Subcutaneous abdominal adipose tissue (tissue), 5 donors: ENCODE data around the gene VSNL1.

Experiments
- H3K27ac ChIP-seq: one replicate; pipeline ENCODE4 v1.7.0; 2013; ENCODE audit warnings: low read depth, mild to moderate bottlenecking, inconsistent platforms, low read length, moderate library complexity
- H3K27me3 ChIP-seq, 5 donors: one replicate each; pipeline ENCODE4 v1.7.0; 2013; ENCODE audit warnings: low read length in 5 of 5, inconsistent platforms in 1 of 5; ENCODE audit not compliant: control insufficient read depth in 5 of 5, insufficient read depth in 4 of 5
- H3K36me3 ChIP-seq, 5 donors: one replicate each; pipeline ENCODE4 v1.7.0; 2013; ENCODE audit warnings: low read length in 5 of 5; ENCODE audit not compliant: control insufficient read depth in 5 of 5, insufficient read depth in 5 of 5
- H3K4me1 ChIP-seq, 5 donors: one replicate each; pipeline ENCODE4 v1.7.0; 2013; ENCODE audit warnings: low read length in 5 of 5, mild to moderate bottlenecking in 3 of 5, moderate library complexity in 1 of 5; ENCODE audit not compliant: control insufficient read depth in 5 of 5, insufficient read depth in 5 of 5
- H3K4me3 ChIP-seq, 5 donors: one replicate each; pipeline ENCODE4 v1.7.0; 2013; ENCODE audit warnings: low read length in 5 of 5, low read depth in 1 of 5
- H3K9ac ChIP-seq, 5 donors: one replicate each; pipeline ENCODE4 v1.7.0; 2013; ENCODE audit warnings: low read length in 5 of 5, mild to moderate bottlenecking in 4 of 5, moderate library complexity in 3 of 5
- H3K9me3 ChIP-seq, 5 donors: one replicate each; pipeline ENCODE4 v1.7.0; 2013; ENCODE audit warnings: low read length in 5 of 5; ENCODE audit not compliant: control insufficient read depth in 5 of 5
- donor health status: healthy.
- donor health status: healthy.
- donor health status: healthy.
- donor health status: healthy.
- donor health status: healthy.

The VSNL1 gene

DNA sequence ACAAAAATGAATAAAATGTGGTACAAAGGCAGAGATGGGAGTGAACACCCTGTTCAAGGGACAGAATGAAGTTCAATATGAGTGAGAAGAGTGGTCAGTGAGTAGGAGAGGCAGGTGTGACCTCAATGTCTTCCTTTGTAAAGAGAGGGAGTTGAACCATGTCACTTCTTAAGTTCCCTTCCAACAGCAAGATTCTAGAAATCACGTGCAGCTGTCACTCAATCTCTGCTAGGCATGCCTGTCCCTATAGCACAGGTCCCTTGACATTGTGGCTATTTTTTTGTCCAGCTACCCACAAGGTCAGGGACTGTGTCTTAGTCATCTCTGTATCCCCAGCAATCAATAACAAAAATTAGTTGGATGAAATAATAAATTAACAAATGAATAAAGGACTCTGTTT is 66.9 kb downstream of the VSNL1 start:
- Histone ChIP-seq H3K4me3 (no peak overlapping the region), H3K36me3 (no peaks in the 10 kb centered on the region), H3K4me1 (no peaks in the 10 kb centered on the region), H3K27me3 (no peaks in the 10 kb centered on the region), H3K9me3 (no peaks in the 10 kb centered on the region), H3K27ac (no peak overlapping the region), H3K9ac (no peak overlapping the region)

DNA sequence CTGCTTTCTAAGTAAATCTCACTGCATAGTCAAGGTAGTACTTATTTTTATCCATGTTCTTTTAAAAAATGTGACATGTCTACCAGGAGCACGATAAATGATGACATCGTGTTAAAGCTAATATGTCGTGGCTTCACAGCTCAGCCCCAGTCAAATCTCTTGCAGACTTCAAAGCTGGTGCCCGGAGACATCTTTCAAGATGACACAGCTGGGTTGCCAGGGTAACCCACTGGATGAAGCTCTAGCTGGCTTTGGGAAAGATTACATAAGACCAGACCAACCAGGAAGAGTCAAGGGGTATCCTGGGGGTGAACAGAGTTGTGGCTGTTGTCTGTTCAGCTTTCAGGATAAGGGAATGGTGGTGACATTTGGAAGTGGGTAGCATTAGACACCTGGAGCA is 67.8 kb downstream of the VSNL1 start:
- Histone ChIP-seq H3K9me3 (no peaks in the 10 kb centered on the region), H3K27ac (no peak overlapping the region), H3K9ac (no peak overlapping the region), H3K27me3 (no peaks in the 10 kb centered on the region), H3K36me3 (no peaks in the 10 kb centered on the region), H3K4me3 (no peak overlapping the region), H3K4me1 (no peaks in the 10 kb centered on the region)

DNA sequence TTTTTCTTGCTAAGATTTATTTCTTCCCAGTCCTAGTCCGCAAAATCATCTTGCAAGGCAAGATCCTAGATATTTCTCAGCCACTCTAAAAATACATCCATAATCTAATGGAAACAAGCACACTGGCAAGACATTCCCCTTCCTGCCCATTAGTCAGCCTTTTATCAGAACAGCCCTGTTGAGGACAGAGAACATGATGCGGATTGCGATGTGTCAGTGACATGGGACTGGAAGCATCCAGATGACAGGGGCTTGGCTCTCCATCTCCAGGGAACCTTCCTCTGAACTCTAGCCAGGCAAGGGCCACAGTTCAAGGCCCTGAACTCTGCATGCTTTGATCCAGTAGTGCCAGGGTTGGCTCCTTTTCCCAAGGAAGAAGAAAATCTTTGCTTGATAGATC is 70.0 kb downstream of the VSNL1 start:
- no peaks in the 10 kb centered on the region for H3K9me3 ChIP-seq
- H3K9ac ChIP-seq, result no peak overlapping the region
- H3K4me3 ChIP-seq, result no peak overlapping the region
- H3K27me3 ChIP-seq, result no peaks in the 10 kb centered on the region
- no peak overlapping the region for H3K27ac ChIP-seq
- no peaks in the 10 kb centered on the region for H3K36me3 ChIP-seq
- no peaks in the 10 kb centered on the region for H3K4me1 ChIP-seq

DNA sequence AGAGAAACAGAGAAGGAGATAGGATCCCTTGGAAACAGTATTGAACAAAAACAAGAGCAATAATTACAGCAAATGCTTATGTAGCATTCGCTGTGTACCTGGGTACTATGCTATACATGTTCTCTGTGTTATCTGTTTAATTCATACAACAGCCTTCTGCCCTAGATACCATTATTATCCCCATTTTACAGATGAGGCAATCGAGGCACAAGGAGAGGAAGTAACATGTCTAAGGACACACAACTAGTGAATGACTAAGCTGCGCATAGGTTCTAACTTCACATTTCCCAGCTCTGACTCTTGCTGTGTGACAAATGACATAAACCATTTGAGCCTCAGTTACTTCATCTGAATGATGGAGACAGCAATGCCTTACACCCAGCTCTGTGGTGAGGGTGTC is 70.5 kb downstream of the VSNL1 start:
- H3K9ac ChIP-seq, result no peak overlapping the region
- no peak overlapping the region for H3K27ac ChIP-seq
- H3K4me3 ChIP-seq, result no peak overlapping the region
- H3K36me3 ChIP-seq, result no peaks in the 10 kb centered on the region
- no peaks in the 10 kb centered on the region for H3K4me1 ChIP-seq
- H3K9me3 ChIP-seq, result no peaks in the 10 kb centered on the region
- no peaks in the 10 kb centered on the region for H3K27me3 ChIP-seq

DNA sequence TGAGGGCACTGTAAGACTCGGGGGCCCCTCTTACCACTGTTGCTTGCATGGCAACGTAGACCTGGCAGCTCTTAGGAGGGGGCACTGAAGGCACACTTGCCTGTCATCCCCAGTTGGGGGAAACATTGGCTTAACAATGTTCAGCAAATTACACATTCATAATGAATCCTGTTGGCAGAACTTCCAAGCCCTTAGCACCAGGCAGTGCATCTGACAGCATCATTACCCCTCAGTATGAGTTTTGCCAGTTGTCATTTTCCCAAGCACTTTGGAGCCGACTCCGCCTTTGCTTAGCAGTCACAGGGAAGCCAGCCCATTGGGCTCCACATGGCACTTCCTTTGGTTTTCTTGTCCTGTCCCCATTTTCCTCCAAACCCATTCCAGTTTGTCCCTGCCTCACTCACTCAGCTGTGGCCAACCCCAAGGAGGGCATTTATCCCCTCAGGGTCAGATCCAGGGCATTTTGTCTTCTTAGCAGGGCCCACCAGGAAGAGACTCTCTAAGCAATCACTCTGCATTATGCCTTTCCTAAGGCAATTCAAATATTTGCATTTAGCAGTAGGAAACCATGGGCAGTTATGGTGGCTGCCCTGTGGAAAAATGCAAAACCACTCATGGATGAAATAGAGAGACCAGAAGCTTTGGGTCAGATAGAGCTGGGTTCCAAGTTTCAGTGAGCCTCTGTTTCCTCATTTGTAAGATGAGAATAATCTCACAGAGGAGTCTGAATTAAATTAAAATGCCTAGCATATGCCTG is 73.9 kb downstream of the VSNL1 start:
- no peaks in the 10 kb centered on the region for H3K4me1 ChIP-seq
- no peaks in the 10 kb centered on the region for H3K9me3 ChIP-seq
- no peaks in the 10 kb centered on the region for H3K36me3 ChIP-seq
- H3K9ac ChIP-seq, result no peak overlapping the region
- H3K27ac ChIP-seq, result no peak overlapping the region
- no peak overlapping the region for H3K4me3 ChIP-seq
- peaks cover 0 to 5% (median 0%) of the 10 kb centered on the region in 5 donors for H3K27me3 ChIP-seq

DNA sequence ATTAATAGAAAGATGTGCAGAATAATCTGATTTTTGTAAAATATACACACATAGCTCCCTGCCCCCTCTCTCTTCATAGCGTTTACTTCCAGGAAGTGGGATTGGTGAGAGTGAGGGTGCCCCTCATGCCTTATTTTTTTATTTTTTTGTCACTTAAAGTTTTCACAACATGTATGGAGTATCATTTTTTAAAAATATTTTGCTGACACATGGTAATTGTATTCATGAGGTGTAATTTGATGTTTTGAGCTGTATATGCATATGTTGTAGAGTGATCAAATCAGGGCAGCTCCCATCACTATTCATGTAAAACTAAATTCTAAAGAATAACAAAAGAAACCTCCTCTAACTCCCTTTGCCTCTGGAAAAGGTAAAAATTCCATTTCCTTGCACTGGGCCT is 74.7 kb downstream of the VSNL1 start:
- H3K4me1 ChIP-seq, result no peaks in the 10 kb centered on the region
- H3K9me3 ChIP-seq, result no peaks in the 10 kb centered on the region
- H3K9ac ChIP-seq, result no peak overlapping the region
- peaks cover 0 to 6% (median 0%) of the 10 kb centered on the region in 5 donors for H3K27me3 ChIP-seq
- no peak overlapping the region for H3K27ac ChIP-seq
- no peaks in the 10 kb centered on the region for H3K36me3 ChIP-seq
- H3K4me3 ChIP-seq, result no peak overlapping the region

DNA sequence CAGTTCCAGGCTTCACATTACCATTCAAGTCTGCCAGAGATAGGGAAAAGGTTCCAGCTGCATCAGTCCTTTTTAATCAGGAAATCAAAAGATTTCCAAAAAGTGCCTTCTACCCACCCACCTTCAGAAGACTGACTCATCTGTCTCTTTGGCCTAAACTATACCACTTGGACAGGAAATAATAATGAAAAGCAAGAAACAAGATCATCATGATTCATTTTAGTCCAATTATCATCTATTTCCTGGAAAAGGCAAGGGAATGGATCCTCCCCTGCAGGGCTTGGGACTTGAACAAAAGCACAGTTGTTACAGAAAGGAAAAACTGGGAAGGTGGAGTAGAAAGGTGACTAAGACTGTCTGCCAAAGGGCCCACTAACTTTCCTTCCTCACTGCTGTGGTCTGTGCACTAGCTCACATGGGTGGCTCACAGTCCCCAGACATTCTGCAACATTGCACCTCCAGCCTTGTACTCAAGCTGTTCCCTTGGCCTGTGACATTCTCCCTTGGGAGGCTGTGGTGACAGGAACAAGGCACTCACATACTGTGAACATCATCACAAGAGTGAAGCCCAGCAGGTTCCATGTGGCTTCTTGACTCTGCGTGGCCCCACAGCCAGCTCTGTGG is 75.3 kb downstream of the VSNL1 start:
- Histone ChIP-seq H3K36me3 (no peaks in the 10 kb centered on the region), H3K4me1 (no peaks in the 10 kb centered on the region), H3K4me3 (no peak overlapping the region), H3K9ac (no peak overlapping the region), H3K27me3 (peaks cover 0 to 8% (median 0%) of the 10 kb centered on the region in 5 donors), H3K9me3 (no peaks in the 10 kb centered on the region), H3K27ac (no peak overlapping the region)

DNA sequence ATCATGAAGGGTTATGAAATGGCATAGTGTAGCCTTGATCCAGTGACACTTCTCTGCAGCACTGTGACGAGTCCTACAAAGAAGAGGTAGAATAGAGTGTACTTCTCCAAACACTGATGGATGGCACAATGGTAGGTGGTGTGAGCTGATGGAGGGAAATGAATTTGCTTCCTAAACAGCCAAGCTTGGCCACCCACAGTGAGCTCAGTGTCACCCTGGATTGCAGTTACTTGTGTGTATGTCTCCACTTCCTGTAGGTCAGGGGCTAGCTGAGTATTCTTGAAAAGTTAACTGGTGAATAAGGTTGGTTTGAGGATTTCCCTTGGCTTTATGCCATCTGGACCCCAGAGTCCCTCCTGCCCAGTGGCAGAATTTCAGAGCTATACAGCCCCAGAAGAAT is 75.9 kb downstream of the VSNL1 start:
- no peak overlapping the region for H3K4me3 ChIP-seq

DNA sequence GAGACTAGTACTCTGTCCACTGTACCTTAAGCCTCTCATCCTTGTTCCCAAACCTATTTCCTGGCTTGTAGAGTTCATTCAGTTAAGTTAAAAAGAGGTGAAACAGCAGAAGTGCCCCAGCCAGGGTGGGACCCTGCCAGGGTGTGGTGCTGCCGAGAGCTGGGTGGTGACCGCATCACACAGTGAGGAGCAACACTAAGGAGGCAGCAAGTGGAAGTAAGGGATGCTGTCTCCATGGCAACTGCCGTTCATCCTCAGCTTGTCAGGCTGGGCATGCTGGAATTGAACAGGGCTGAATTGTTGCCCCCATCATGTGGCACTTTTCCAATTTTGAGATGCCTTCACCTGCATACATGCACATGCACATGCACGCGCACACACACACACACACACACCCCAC is 77.0 kb downstream of the VSNL1 start:
- H3K9ac ChIP-seq, result no peak overlapping the region
- H3K4me1 ChIP-seq, result no peaks in the 10 kb centered on the region
- H3K9me3 ChIP-seq, result no peaks in the 10 kb centered on the region
- no peak overlapping the region for H3K27ac ChIP-seq
- no peak overlapping the region for H3K4me3 ChIP-seq
- H3K27me3 ChIP-seq, result peaks cover 0 to 11% (median 0%) of the 10 kb centered on the region in 5 donors
- H3K36me3 ChIP-seq, result no peaks in the 10 kb centered on the region

More for the DNA sequence above, 75.9 kb downstream of the VSNL1 start:
- Histone ChIP-seq H3K27ac (no peak overlapping the region), H3K4me1 (no peaks in the 10 kb centered on the region), H3K9ac (no peak overlapping the region), H3K9me3 (no peaks in the 10 kb centered on the region), H3K27me3 (peaks cover 0 to 8% (median 0%) of the 10 kb centered on the region in 5 donors), H3K36me3 (no peaks in the 10 kb centered on the region)

DNA sequence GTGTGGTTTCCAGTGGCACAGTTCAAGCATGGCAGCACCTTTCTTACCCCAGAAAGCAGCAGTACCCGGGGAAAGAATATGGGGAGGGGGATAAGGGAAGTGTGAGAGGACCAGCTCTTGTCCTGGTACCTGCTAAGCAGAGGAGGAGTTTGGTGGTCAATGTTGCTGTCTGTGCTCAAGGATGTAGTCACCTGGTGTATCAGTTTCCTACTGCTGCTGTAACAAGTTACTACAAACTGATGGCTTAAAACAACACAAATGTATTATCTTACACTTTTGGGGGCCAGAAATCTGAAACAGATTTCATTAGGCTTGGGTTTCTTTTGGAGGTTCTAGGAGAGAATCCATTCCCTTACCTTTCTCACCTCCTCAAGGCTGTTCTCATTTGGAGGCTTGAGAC is 77.5 kb downstream of the VSNL1 start:
- Histone ChIP-seq H3K4me1 (no peaks in the 10 kb centered on the region), H3K9me3 (no peaks in the 10 kb centered on the region), H3K4me3 (no peak overlapping the region), H3K27ac (no peak overlapping the region), H3K27me3 (peaks cover 0 to 11% (median 0%) of the 10 kb centered on the region in 5 donors), H3K9ac (no peak overlapping the region), H3K36me3 (no peaks in the 10 kb centered on the region)
